Stimulated activated naive CD8-positive, alpha-beta T cell treated with anti-CD3 and anti-CD28 coated beads, Interleukin-15, amount 100 ng/mL, for 72 hours (primary cell): ENCODE measurements around the gene P4HB.

ENCODE experiments used
- ATAC-seq: fragments of 150-1000 bp; cut with Tn5 transposase; 2 replicates; pipeline ENCODE4 v1.10.0; 2021; ENCODE audit warnings: mild to moderate bottlenecking, moderate library complexity
- DNase-seq, 2 donors: peaks; one replicate each; pipeline ENCODE4 v3.0.0; 2021 to 2022
- H3K27ac Mint-ChIP-seq, 2 donors: one replicate each; pipeline ENCODE4 v1.8.0; 2022; ENCODE audit warnings: mild to moderate bottlenecking in 2 of 2, mixed read lengths in 2 of 2, moderate library complexity in 2 of 2
- H3K27me3 Mint-ChIP-seq: one replicate; pipeline ENCODE4 v1.8.0; 2022; ENCODE audit warnings: mixed read lengths
- H3K4me1 Mint-ChIP-seq: one replicate; pipeline ENCODE4 v1.8.0; 2022; ENCODE audit warnings: mild to moderate bottlenecking, mixed read lengths
- H3K4me3 Mint-ChIP-seq, 2 donors: one replicate each; pipeline ENCODE4 v1.8.0; 2022; ENCODE audit warnings: mild to moderate bottlenecking in 2 of 2, mixed read lengths in 2 of 2, moderate library complexity in 1 of 2
- H3K9me3 Mint-ChIP-seq, 2 donors: one replicate each; pipeline ENCODE4 v1.8.0; 2022; ENCODE audit warnings: mixed read lengths in 2 of 2

P4HB gene

DNA sequence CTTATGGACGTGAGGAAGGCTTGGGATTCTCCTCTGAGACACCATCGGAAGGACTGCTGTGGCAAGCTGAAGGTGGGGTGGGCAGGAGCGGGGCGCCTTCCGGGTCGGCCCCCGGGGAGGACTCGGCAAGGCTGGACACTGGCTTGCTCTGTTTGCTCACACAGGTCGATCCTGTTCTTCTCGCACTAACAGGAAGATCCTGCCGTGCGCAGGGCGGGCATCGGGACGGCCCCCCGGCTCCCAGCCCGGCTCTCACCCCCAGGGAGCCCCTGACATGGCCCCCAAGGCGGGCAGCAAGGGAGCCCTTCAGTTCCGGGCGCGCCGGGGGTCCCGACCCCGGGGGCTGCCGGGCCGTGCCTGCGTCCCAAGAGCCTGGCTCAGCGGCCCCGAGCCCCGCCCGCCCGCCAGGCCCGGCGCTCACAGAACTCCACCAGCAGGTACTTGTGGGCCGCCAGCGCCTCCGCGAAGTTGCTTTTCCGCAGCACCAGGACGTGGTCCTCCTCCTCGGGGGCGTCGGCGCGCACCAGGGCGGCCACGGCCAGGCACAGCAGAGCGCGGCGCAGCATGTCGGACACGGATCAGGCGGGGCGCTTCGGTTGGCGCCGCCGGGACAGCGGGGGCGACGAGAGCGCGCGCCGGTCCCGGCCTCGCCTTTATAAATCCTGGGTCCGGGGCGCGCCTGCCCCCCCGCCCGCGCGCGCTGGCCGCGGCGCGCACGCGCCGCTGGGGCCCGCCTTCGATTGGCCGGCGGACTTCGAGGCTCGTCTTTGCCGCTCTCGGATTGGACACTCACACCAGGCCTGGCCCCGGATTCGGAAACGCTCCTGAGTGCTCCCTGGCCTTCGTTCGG lies at the start of gene P4HB:
Gene P4HB, minus strand, starts transcription at position 630 of the 850 bp plus-strand sequence. Its CDS starts 64 bp downstream, at position 566.
- ATAC-seq (no peak), DNase-seq (peak in 1 of 2 donors; percentile 28)
- Mint-ChIP-seq H3K9me3 (no peaks in the 10 kb centered on the region), H3K27ac (peak within 1 kb of the TSS; percentile 96 to 98), H3K4me3 (peak within 1 kb of the TSS; percentile 89 to 94), H3K27me3 (no peaks in the 10 kb centered on the region), H3K4me1 (peaks cover 64% of the 10 kb centered on the region)

GRCh38 chr17:81909231-81909630 lies 48.9 kb upstream of the P4HB start:
- H3K27me3 Mint-ChIP-seq: no peaks in the 10 kb centered on the region
- peaks cover 36% of the 10 kb centered on the region for H3K4me1 Mint-ChIP-seq
- H3K9me3 Mint-ChIP-seq: no peaks in the 10 kb centered on the region
- ATAC-seq (no peak), DNase-seq (no peak)
- H3K4me3 Mint-ChIP-seq: no peak overlapping the region
- H3K27ac Mint-ChIP-seq: no peak overlapping the region

DNA sequence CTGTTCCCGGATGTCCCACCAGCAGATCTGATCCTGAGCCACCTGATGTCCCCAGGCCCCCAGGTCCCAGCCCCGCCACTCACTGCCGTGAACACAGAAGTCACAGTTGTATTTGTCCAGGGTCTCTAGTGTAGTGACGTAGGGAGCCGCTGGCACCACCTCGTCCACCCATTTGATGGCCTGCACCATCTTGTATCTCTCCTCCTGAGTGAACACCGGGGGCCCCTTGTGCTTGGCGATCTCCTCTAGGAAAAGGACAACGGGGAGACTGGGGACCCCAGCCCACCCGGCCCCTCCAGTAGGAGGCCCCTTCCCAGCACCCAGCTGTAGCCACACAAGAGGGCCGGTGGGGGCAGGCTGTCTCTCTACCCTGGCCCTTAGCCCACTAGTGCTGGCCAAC lies 48.5 kb upstream of the P4HB start:
- no peaks in the 10 kb centered on the region for H3K9me3 Mint-ChIP-seq
- no peaks in the 10 kb centered on the region for H3K27me3 Mint-ChIP-seq
- H3K4me1 Mint-ChIP-seq: peaks cover 36% of the 10 kb centered on the region
- H3K4me3 Mint-ChIP-seq: no peak overlapping the region
- H3K27ac Mint-ChIP-seq: no peak overlapping the region
- no peak for DNase-seq
- ATAC-seq: no peak

DNA sequence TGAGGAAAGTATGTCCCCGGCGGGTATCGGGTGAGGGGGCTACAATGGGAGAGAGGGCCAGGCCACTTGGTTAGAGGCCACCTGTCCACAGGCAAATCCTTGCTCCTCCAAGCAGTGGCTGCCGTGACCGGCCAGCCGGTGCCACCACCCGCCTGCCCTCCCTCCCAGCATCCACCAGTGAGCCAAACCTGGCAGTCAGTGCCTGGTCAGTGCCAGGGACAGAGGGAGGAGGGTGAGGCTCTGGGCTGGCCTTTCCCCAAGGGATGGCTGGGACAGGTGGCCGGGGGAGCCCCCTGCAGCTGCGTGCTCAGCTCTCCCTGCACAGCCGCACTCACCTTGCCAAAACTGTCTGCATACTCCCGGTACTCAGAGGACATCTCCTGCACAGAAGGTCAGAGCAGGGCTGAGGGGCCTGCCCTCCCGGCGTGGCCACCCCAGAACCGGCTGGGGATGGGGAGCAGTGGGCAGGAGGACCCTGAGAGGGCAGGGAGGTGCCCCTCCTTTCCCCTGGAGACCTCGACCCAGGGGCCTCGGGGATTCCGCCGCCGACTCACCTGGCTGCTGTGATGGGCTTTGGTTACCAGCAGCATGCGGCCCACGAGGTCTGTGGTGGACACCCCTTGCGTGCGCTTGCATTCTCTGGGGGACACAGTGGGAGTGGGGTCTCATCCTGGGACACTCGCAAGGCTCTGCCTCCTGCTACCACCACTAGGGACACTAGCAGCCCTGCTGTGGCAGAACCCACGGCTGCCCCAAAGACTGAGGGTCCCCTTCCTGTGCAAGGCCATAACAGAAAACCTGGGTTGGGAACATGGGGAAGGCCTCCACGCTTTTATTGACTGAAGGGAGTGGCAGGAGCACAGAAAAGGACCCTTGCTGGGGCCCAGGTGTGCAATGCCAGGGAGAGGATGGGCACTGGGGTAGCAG lies 47.1 kb upstream of the P4HB start:
- Mint-ChIP-seq H3K4me1 (peaks cover 25% of the 10 kb centered on the region), H3K27me3 (no peaks in the 10 kb centered on the region), H3K9me3 (no peaks in the 10 kb centered on the region), H3K4me3 (no peak overlapping the region), H3K27ac (no peak overlapping the region)
- ATAC-seq (no peak), DNase-seq (no peak)

DNA sequence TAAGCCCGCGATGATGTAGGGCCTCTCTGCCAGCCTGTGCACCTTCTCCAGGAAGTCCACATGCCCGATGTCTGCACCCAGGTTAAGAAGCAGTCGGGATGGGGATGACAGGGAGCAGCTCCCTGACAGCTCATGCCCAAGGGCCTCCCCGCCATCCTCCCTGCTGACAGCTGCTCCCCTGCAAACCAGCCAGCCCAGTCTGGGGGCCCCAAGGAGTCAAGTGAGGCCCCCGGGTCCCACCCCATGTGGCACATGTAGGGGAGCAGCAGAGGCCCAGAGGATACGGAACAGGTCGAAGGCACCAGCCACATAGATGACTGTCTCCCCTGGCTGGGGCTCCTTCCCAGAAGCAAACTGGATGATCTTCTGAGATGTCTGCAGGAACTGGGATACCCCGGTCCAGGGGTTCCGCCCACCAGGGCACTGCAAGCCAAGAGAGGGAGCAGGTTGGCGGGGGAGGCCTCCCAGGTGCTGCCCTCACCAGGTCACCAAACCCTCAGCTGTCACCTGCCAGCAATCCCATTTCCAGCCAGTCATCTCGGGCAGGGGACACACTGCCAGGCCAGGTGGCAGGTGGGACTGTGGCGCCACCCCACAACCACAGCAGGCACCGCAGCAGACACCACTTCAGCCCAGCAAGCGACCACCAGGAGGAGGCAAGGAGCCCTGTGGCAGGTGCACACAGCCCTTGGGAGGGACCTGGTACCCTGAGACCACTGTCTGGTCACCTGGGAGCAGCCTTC lies 46.3 kb upstream of the P4HB start:
- Mint-ChIP-seq H3K4me1 (peaks cover 17% of the 10 kb centered on the region), H3K9me3 (no peaks in the 10 kb centered on the region), H3K27me3 (peaks cover 1% of the 10 kb centered on the region), H3K4me3 (no peak overlapping the region), H3K27ac (no peak overlapping the region)
- no peak for ATAC-seq
- DNase-seq: no peak

DNA sequence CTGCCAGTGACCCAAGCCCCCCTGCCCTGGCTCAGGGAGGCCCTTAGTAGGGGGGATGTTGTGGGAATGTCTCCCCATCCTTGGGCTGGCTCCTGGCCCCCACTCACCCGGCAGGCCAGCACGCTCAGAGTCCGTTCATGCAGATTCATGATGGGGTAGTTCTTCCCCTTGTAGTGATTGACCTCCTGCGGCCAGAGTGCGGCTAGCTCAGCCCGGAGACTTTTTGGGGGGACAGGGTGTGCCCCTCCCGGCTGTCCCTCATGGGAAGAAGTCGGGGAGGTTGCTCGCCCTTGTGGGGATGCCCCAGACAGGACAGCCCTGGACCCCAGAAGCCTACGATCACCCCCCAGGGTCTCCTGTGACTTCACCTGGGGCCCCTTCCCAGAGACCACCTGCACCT lies 45.7 kb upstream of the P4HB start:
- ATAC-seq: no peak
- no peak for DNase-seq
- Mint-ChIP-seq H3K4me3 (no peak overlapping the region), H3K27ac (no peak overlapping the region), H3K9me3 (no peaks in the 10 kb centered on the region), H3K4me1 (peaks cover 20% of the 10 kb centered on the region), H3K27me3 (peaks cover 8% of the 10 kb centered on the region)

DNA sequence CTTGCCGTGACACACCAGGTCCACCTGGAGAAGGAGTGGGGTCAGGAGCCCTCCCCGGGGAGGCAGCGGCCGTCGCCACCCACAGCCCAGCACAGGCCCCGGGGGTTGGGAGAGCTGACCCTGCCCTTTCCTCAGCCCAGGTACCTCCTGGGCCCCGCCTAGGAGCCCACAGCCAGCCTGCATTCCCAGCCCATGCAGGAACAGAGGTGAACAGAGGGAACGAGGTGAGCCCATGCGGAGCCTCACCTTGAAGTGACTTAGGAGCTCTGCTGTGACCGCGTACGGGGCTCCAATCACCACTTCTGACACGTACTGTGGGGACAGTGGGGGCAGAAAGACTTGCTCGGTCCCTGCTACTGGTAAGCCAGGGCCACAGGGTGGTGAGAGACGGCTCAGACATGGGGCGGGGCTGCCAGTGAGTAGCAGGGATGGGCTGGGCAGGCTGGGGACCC lies 45.1 kb upstream of the P4HB start:
- no peak for DNase-seq
- Mint-ChIP-seq H3K27me3 (peaks cover 13% of the 10 kb centered on the region), H3K4me1 (peaks cover 24% of the 10 kb centered on the region), H3K27ac (no peak overlapping the region), H3K4me3 (no peak overlapping the region), H3K9me3 (no peaks in the 10 kb centered on the region)
- ATAC-seq: no peak

DNA sequence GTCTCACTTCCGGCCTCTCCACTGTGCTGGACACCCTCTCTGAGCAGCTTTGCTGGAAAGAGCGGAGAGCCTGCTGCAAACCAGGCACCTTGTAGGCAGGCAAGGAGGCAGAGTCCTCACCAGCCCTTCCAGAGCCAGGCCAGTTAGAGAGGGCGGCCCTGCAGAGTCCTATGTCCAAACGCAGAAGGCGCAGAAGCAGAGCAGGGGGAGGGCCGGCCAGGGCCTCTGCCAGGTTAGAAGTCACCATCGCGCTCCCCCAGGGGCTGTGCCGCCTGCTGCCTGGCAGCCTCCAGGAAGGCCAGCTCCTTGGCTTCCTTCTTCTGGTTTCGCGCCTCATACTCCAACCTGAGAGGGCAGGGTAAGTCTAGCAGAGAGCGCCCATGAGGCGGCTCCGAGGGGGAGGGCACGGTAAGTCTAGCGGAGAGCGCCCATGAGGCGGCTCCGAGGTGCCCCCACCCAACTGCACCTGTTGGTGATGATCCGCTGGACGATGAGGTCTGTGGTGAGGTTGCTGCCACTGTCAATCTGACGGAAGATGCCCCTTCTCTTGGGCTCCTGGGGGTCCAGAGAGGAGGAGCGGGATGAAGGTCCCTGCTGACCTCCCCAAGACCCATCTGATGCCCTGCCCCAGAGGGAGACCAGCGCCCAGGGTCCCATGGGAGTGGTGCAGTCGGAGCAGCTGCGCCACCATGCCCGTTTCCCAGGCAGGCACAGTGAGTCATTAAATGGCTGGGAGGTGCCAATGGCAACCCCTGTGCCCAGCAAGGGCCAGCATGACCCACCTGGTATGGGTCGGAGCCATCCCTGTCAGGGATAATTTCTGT lies 44.5 kb upstream of the P4HB start:
- DNase-seq (no peak), ATAC-seq (no peak)
- Mint-ChIP-seq H3K9me3 (no peaks in the 10 kb centered on the region), H3K27ac (no peak overlapping the region), H3K27me3 (peaks cover 13% of the 10 kb centered on the region), H3K4me3 (no peak overlapping the region), H3K4me1 (peaks cover 18% of the 10 kb centered on the region)

DNA sequence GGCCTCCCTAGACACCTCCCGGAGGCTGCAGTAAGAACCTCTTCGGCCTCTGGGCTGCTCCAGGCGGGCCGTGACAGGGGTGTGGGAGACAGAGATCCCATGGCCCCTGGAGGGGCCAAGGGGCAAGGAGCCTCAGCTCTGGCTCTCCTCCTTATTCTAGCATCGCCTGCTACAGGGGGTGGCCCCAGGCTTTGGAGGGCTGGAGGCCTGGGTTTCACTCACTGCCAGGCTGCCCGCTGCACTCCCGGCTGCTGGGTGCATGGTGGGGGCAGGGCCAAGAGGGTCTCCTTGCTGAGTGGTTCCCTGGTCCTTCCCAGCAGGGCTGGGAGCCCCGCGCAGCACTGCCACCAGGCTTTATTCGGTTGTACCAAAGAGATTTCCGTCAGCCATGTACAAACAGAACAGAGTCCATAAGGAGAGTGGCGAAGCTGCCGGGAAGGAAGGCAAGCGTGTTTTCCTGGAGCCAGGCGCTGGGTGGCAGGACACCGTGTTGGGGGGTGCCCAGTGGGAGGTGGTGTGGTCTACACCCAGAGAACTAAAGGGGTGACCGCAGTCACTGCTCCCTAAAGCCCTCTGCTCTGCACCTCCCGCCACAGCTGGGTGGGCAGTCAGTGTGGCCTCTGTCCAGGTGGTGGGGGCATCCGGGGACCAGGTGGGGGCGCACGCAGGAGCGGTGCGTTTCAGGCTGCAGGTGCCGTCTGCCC lies 43.7 kb upstream of the P4HB start:
- DNase-seq (no peak), ATAC-seq (no peak)
- Mint-ChIP-seq H3K9me3 (no peaks in the 10 kb centered on the region), H3K4me1 (peaks cover 10% of the 10 kb centered on the region), H3K27me3 (peaks cover 13% of the 10 kb centered on the region), H3K4me3 (no peak overlapping the region), H3K27ac (no peak overlapping the region)

GRCh38 chr17:81903415-81903831 lies 43.1 kb upstream of the P4HB start:
- no peaks in the 10 kb centered on the region for H3K9me3 Mint-ChIP-seq
- DNase-seq (no peak), ATAC-seq (no peak)
- H3K27me3 Mint-ChIP-seq: peaks cover 13% of the 10 kb centered on the region
- H3K4me3 Mint-ChIP-seq: no peak overlapping the region
- no peak overlapping the region for H3K27ac Mint-ChIP-seq
- H3K4me1 Mint-ChIP-seq: peaks cover 10% of the 10 kb centered on the region

- Mint-ChIP-seq H3K4me1 (peaks cover 10% of the 10 kb centered on the region), H3K27ac (no peak overlapping the region), H3K4me3 (peak overlapping the region in 1 of 2 donors; percentile 57), H3K27me3 (peaks cover 13% of the 10 kb centered on the region), H3K9me3 (no peaks in the 10 kb centered on the region)
- DNase-seq: no peak
- peak; percentile 49 for ATAC-seq
These were observed 42.5 kb upstream of the P4HB start for GRCh38 chr17:81902653-81903414.

DNA sequence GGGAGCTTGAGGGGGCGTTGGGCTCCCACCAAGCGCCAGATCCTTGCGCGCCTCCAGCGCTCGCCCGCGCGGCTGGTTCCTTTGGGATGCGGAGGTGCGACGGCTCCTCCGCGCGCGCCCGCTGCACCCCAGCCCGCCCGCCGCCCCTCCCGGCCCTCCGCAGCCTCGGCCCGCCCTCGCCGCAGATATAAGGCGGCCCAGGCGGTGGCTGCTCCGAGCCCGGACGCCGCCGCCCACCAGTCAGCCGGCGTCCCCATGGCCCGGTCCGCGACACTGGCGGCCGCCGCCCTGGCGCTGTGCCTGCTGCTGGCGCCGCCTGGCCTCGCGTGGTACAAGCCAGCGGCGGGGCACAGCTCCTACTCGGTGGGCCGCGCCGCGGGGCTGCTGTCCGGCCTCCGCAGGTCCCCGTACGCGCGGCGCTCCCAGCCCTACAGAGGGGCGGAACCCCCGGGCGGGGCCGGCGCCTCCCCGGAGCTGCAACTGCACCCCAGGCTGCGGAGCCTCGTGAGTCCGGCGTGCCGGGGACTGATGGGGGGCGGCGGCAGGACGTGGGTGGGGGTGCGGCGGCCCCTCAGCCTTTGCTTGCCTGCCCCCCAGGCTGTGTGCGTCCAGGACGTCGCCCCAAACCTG lies 41.8 kb upstream of the P4HB start, which contains the start of gene NPB:
Gene NPB, plus strand, starts transcription at position 216 of the 630 bp plus-strand sequence. Its CDS starts 40 bp downstream, at position 256.
- DNase-seq (no peak), ATAC-seq (peak; percentile 52)
- Mint-ChIP-seq H3K4me1 (peaks cover 10% of the 10 kb centered on the region), H3K27me3 (peaks cover 13% of the 10 kb centered on the region), H3K27ac (no peak within 1 kb of the TSS), H3K4me3 (peak within 1 kb of the TSS in 1 of 2 donors; percentile 57), H3K9me3 (no peaks in the 10 kb centered on the region)
